Endothelial cell of umbilical vein (primary cell): ENCODE data around the gene SETBP1. TPM values are rescaled to one million over a fixed set of nuclear protein-coding genes. Genes with fewer than 3 reads are reported as not detected.

Source experiments
- BruUV-seq: library from RNA; stranded (reverse); fragments of 400-500 nt; replicated peaks from 2 replicates; lab custom pipeline; 2021; lab: Mats Ljungman, UMichigan
- CTCF ChIA-PET: fragments of 300-600, 350-600 bp; sonication (Branson Sonifier 250); formaldehyde crosslinking; loops from one replicate; lab custom pipeline; 2021; ENCODE audit warnings: antibody characterized with exemption, inconsistent platforms; lab: Charles Lee
- POLR2A ChIA-PET: fragments of 300-600, 350-600 bp; sonication (Branson Sonifier 250); formaldehyde crosslinking; loops from one replicate; lab custom pipeline; 2021; ENCODE audit warnings: antibody characterized with exemption, inconsistent platforms; lab: Charles Lee
- DNase-seq: peaks from one replicate; pipeline ENCODE4 v3.0.0-alpha.2; 2011; ENCODE audit warnings: low read depth, low spot score
- FAIRE-seq: peaks from 2 replicates; lab custom pipeline; 2011; peaks lifted over from hg19 to GRCh38; lab: Jason Lieb, UNC
- H2AFZ ChIP-seq: 2 replicates; pipeline ENCODE4 v1.6.0; 2012; ENCODE audit warnings: low read depth, low read length, control low read depth, inconsistent platforms
- H3K27ac ChIP-seq: 2 replicates; pipeline ENCODE4 v1.5.1; 2011; ENCODE audit warnings: low read depth, mild to moderate bottlenecking, control low read depth, low read length, moderate library complexity; ENCODE audit not compliant: insufficient read depth
- H3K27me3 ChIP-seq, 2 experiments: 2 replicates each; pipeline versions ENCODE4 v1.6.0 to v1.6.1; 2011; ENCODE audit warnings: low read length in 2 of 2, mixed read lengths in 1 of 2; ENCODE audit not compliant: control insufficient read depth in 2 of 2, insufficient read depth in 2 of 2
- H3K36me3 ChIP-seq, 2 experiments: 2 replicates in 1 of 2; 3 replicates in 1 of 2; pipeline ENCODE4 v1.5.1; 2011; ENCODE audit warnings: low read length in 2 of 2, mild to moderate bottlenecking in 1 of 2, moderate library complexity in 1 of 2; ENCODE audit not compliant: control insufficient read depth in 2 of 2, insufficient read depth in 2 of 2; ENCODE audit errors: extremely low read depth in 1 of 2
- H3K4me1 ChIP-seq: 3 replicates; pipeline ENCODE4 v1.5.1; 2011; ENCODE audit warnings: mild to moderate bottlenecking, low read length; ENCODE audit not compliant: control insufficient read depth, insufficient read depth; ENCODE audit errors: extremely low read depth
- H3K4me2 ChIP-seq: 2 replicates; pipeline ENCODE4 v1.6.1; 2011; ENCODE audit warnings: low read length, control low read depth, mixed read lengths; ENCODE audit not compliant: insufficient read depth
- H3K4me3 ChIP-seq, 3 experiments: fragments of 200-600 bp in 1 of 3; sonication (generic), shearing (Covaris generic) in 1 of 3; replicated peaks in 1 of 3; 2 replicates each; pipeline ENCODE4 v1.5.1; 2011 to 2016; ENCODE audit warnings: control low read depth in 3 of 3, low read length in 3 of 3, mild to moderate bottlenecking in 2 of 3, inconsistent platforms in 1 of 3, low read depth in 1 of 3, moderate library complexity in 1 of 3; ENCODE audit not compliant: insufficient read depth in 1 of 3
- H3K79me2 ChIP-seq: 2 replicates; pipeline ENCODE4 v1.6.0; 2012; ENCODE audit warnings: low read length, inconsistent platforms; ENCODE audit not compliant: control insufficient read depth, insufficient read depth
- H3K9ac ChIP-seq: replicated peaks from 2 replicates; pipeline ENCODE3; 2011; ENCODE audit warnings: low read length, control low read depth; ENCODE audit not compliant: insufficient read depth; ENCODE audit errors: extremely low read depth
- H3K9me1 ChIP-seq: replicated peaks from 3 replicates; pipeline ENCODE4 v1.6.0; 2011; ENCODE audit warnings: mild to moderate bottlenecking, low read length; ENCODE audit not compliant: control insufficient read depth, insufficient read depth; ENCODE audit errors: extremely low read depth
- H3K9me3 ChIP-seq: replicated peaks from 2 replicates; pipeline ENCODE4 v1.5.1; 2012; ENCODE audit warnings: low read length, inconsistent platforms; ENCODE audit not compliant: control insufficient read depth, insufficient read depth
- H4K20me1 ChIP-seq: replicated peaks from 2 replicates; pipeline ENCODE3; 2011; ENCODE audit warnings: mild to moderate bottlenecking, low read length; ENCODE audit not compliant: control insufficient read depth, insufficient read depth; ENCODE audit errors: extremely low read depth
- CTCF ChIP-seq, 2 donors: IDR thresholded peaks; 1 replicate in 1 of 2; 2 replicates in 1 of 2; pipeline ENCODE4 v1.5.1; 2011; ENCODE audit warnings: low read length in 2 of 2, mild to moderate bottlenecking in 2 of 2, moderate library complexity in 2 of 2, control low read depth in 1 of 2, inconsistent platforms in 1 of 2, low read depth in 1 of 2; ENCODE audit not compliant: insufficient read depth in 1 of 2; ENCODE audit errors: extremely low read depth in 1 of 2
- EZH2 ChIP-seq: IDR thresholded peaks from 2 replicates; pipeline ENCODE4 v1.6.1; 2012; ENCODE audit warnings: borderline replicate concordance, low read depth, mild to moderate bottlenecking, moderate library complexity, low read length, inconsistent platforms; ENCODE audit not compliant: severe bottlenecking
- FOS ChIP-seq: IDR thresholded peaks from 2 replicates; pipeline ENCODE4 v1.6.1; 2011; ENCODE audit warnings: mild to moderate bottlenecking, low read length, moderate library complexity, borderline replicate concordance; ENCODE audit not compliant: insufficient read depth
- GATA2 ChIP-seq: IDR thresholded peaks from 2 replicates; pipeline ENCODE4 v1.7.0; 2011; ENCODE audit warnings: low read depth, mild to moderate bottlenecking, moderate library complexity, mixed read lengths, low read length; ENCODE audit not compliant: insufficient read length, insufficient read depth
- JUN ChIP-seq: IDR thresholded peaks from 2 replicates; pipeline ENCODE4 v1.6.1; 2011; ENCODE audit warnings: borderline replicate concordance, low read depth; ENCODE audit not compliant: insufficient read length, insufficient read depth
- MAX ChIP-seq: IDR thresholded peaks from 2 replicates; pipeline ENCODE4 v1.6.1; 2011; ENCODE audit not compliant: insufficient read depth, insufficient read length
- MYC ChIP-seq: IDR thresholded peaks from one replicate; pipeline ENCODE4 v1.6.1; 2011; ENCODE audit warnings: mild to moderate bottlenecking, low read depth, low read length
- POLR2A ChIP-seq: IDR thresholded peaks from 2 replicates; pipeline ENCODE4 v1.6.1; 2012; ENCODE audit warnings: low read depth, mild to moderate bottlenecking, control low read depth, low read length
- POLR2AphosphoS5 ChIP-seq: IDR thresholded peaks from 2 replicates; pipeline ENCODE4 v1.6.1; 2012; ENCODE audit warnings: low read depth, mild to moderate bottlenecking, control low read depth, low read length, moderate library complexity; ENCODE audit not compliant: insufficient read depth
- dilution Hi-C: fragments of 300-500 bp; cut with MboI; formaldehyde crosslinking; loops from one replicate; pipeline ENCODE4 v1.15.0; 2019; ENCODE audit warnings: low sequenced_read_pairs; ENCODE audit not compliant: extremely low pct_ligation_motif_present
- intact Hi-C: fragments of 100-400 bp; cut with micrococcal nuclease; formaldehyde crosslinking; loops from one replicate; pipeline ENCODE4 v1.10.0; 2022
- polyA plus RNA-seq, 4 experiments: library from polyadenylated mRNA; depleted of rRNA in 3 of 4; stranded (reverse) in 3 of 4; unstranded in 1 of 4; fragments of >200 nt; gene quantifications; 2 replicates each; pipeline versions ENCODE4 v1.2.1 to v1.2.3, GENCODE V29; 2011 to 2012; ENCODE audit warnings: missing spikeins in 1 of 4
- total RNA-seq: library from RNA; stranded (reverse); gene quantifications from 2 replicates; pipeline ENCODE4 v1.2.3, GENCODE V29; 2021

The SETBP1 gene
- total and polyA plus RNA-seq, 2 donors (not counting 3 experiments of a cell fraction or from before 2014, with no cell fraction given), result 0.76 to 3.1 TPM

- POLR2A ChIA-PET, result no interaction called here
- intact Hi-C loops, result loop anchor here (5.0 kb wide), 1 partner anchor 145 kb away; no protein-coding TSS in a partner anchor
Measured at GRCh38 chr18:44682201-44682870, 1.6 kb downstream of the SETBP1 start.

More at GRCh38 chr18:44682201-44682870, 1.6 kb downstream of the SETBP1 start:
- no peak overlapping the region for H3K4me3 ChIP-seq
- H3K9ac ChIP-seq, result no peak overlapping the region
- no peak overlapping the region for H3K27ac ChIP-seq
- H3K4me1 ChIP-seq, result no peaks in the 10 kb centered on the region
- H2AFZ ChIP-seq, result no peak overlapping the region
- TF ChIP-seq MAX, result no peak
- TF ChIP-seq CTCF (IDR thresholded peaks at IDR 0.05; ENCODE audit: extremely low read depth in 1 of 2, insufficient read depth in 1 of 2, low read depth in 1 of 2, low read length in 2 of 2), result no peak
- TF ChIP-seq POLR2A, result no peak
- no peak for TF ChIP-seq JUN
- no peak for TF ChIP-seq POLR2AphosphoS5
- no peak for TF ChIP-seq GATA2
- no peak for TF ChIP-seq FOS
- no peak for TF ChIP-seq EZH2
- no peak for TF ChIP-seq MYC
- H3K36me3 ChIP-seq, result no peaks in the 10 kb centered on the region
- FAIRE-seq (no peak), DNase-seq (no peak)
- BruUV-seq, result no TSS peak
- peaks cover 28 to 36% of the 10 kb centered on the region in 2 experiments for H3K27me3 ChIP-seq
- dilution Hi-C loops, result no loop called here
- no peaks in the 10 kb centered on the region for H3K9me3 ChIP-seq
- CTCF ChIA-PET, result no interaction called here
- no peaks in the 10 kb centered on the region for H3K9me1 ChIP-seq
- no peaks in the 10 kb centered on the region for H4K20me1 ChIP-seq
- no peak overlapping the region for H3K4me2 ChIP-seq
- no peaks in the 10 kb centered on the region for H3K79me2 ChIP-seq
